Measurements from ENCODE around the gene BAIAP2L2.

Gene BAIAP2L2

DNA sequence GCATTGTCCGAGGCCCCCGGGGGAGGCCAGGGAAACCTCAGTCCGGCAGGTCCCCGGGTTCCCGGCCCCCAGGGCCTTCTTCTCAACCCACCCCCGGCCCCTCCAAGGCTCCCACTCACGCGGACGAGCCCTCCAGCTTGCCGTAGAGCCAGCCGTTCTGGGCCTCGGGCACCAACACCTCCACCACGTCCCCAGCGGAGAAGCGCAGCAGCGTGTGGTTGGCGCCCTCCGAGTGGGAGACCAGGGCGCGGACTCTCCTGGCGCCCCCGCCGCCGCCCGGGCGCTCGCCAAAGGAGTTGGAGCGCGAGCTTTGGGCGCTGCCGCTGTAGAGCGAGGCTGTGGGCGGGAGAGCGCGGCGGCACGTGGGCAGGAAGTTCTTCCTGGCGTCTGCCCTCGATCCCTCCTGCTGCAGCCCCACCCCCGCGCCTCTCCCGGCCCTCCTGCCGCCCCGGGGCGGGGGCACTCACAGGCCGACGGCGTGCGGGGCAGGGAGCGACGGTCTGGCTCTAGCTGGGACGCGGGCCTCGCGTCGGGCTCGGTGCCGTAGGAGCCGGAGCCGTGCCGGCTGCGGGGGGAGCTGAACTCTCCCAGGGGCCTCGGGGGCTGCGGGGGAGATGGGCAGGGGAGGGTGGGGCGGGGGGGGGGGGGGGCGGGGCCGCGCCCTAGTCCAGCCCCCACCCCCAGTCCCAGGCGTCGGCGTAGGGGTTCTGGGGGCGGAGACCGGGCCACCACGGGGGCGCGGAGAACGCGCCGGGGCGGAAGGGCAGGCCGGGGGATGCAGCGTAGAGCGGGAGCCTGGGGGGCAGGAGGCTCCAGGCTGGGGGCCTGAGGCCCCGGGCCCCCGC, 21.6 kb downstream of the BAIAP2L2 start:
- H3K36me3 ChIP-seq (ENCODE audit: control insufficient read depth in 2 of 2, insufficient read depth in 2 of 2, low read length in 2 of 2): peaks cover 22 to 35% of the 10 kb centered on the region in 2 donors
- H3K9ac ChIP-seq (ENCODE audit: low read depth in 1 of 2, low read length in 2 of 2): no peak overlapping the region
- H3K4me1 ChIP-seq (ENCODE audit: control insufficient read depth in 2 of 2, insufficient read depth in 2 of 2, low read length in 2 of 2): no peaks in the 10 kb centered on the region
- H3K27me3 ChIP-seq (ENCODE audit: control insufficient read depth in 2 of 2, insufficient read depth in 2 of 2, low read length in 2 of 2): no peaks in the 10 kb centered on the region
- H3K9me3 ChIP-seq (ENCODE audit: control insufficient read depth in 2 of 2, low read length in 2 of 2): no peaks in the 10 kb centered on the region
- no peak overlapping the region for H3K27ac ChIP-seq (ENCODE audit: low read depth in 2 of 2, low read length in 2 of 2)
- no peak overlapping the region for H3K4me3 ChIP-seq (ENCODE audit: low read length in 2 of 2)

DNA sequence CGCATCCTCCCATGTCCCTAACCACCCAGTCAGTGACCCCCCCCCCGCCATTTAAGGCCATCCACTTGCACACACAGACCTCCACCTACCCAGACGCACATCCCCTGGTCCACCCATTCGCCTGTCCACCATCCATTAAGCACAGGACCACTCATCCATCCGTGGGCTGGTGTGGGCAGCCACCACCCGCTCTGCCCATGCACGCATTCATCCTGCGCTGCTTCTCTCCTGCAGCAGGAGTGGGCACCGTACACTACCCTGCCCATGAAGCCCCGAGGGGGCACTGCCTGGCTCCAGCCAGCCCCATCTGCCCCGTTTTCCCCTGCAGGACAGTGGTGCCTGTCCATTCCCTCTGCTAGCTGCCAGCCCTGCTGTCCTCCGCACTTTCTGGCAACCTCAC, 22.6 kb downstream of the BAIAP2L2 start:
- Histone ChIP-seq H3K4me3 (ENCODE audit: low read length in 2 of 2) (no peak overlapping the region), H3K9me3 (ENCODE audit: control insufficient read depth in 2 of 2, low read length in 2 of 2) (no peaks in the 10 kb centered on the region), H3K27ac (ENCODE audit: low read depth in 2 of 2, low read length in 2 of 2) (no peak overlapping the region), H3K27me3 (ENCODE audit: control insufficient read depth in 2 of 2, insufficient read depth in 2 of 2, low read length in 2 of 2) (peaks cover 0 to 4% of the 10 kb centered on the region in 2 donors), H3K9ac (ENCODE audit: low read depth in 1 of 2, low read length in 2 of 2) (no peak overlapping the region), H3K36me3 (ENCODE audit: control insufficient read depth in 2 of 2, insufficient read depth in 2 of 2, low read length in 2 of 2) (peaks cover 15 to 29% of the 10 kb centered on the region in 2 donors), H3K4me1 (ENCODE audit: control insufficient read depth in 2 of 2, insufficient read depth in 2 of 2, low read length in 2 of 2) (peaks cover 0 to 1% of the 10 kb centered on the region in 2 donors)

DNA sequence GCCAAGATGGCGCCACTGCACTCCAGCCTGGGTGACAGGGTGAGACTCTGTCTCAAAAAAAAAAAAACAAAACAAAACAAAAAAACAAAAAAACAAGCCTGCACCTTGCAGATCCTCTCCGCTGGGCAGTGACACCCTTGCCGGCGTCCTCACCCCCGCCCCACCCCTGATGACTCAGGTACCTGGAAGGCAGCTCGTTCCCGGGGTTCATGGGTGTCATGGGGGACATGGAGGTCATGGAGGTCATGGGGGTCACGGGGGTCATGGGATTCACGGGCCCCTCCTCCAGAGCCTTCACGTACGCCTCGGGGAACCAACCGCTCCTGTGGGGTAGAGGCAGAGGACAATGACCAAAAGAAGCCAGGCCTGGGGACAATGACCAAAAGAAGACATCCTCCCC, 23.5 kb downstream of the BAIAP2L2 start:
- peaks cover under 1 to 9% of the 10 kb centered on the region in 2 donors for H3K27me3 ChIP-seq (ENCODE audit: control insufficient read depth in 2 of 2, insufficient read depth in 2 of 2, low read length in 2 of 2)
- H3K36me3 ChIP-seq (ENCODE audit: control insufficient read depth in 2 of 2, insufficient read depth in 2 of 2, low read length in 2 of 2): peaks cover 13 to 24% of the 10 kb centered on the region in 2 donors
- no peak overlapping the region for H3K4me3 ChIP-seq (ENCODE audit: low read length in 2 of 2)
- peaks cover 2 to 3% of the 10 kb centered on the region in 2 donors for H3K4me1 ChIP-seq (ENCODE audit: control insufficient read depth in 2 of 2, insufficient read depth in 2 of 2, low read length in 2 of 2)
- H3K9ac ChIP-seq (ENCODE audit: low read depth in 1 of 2, low read length in 2 of 2): no peak overlapping the region
- H3K27ac ChIP-seq (ENCODE audit: low read depth in 2 of 2, low read length in 2 of 2): no peak overlapping the region
- H3K9me3 ChIP-seq (ENCODE audit: control insufficient read depth in 2 of 2, low read length in 2 of 2): no peaks in the 10 kb centered on the region

DNA sequence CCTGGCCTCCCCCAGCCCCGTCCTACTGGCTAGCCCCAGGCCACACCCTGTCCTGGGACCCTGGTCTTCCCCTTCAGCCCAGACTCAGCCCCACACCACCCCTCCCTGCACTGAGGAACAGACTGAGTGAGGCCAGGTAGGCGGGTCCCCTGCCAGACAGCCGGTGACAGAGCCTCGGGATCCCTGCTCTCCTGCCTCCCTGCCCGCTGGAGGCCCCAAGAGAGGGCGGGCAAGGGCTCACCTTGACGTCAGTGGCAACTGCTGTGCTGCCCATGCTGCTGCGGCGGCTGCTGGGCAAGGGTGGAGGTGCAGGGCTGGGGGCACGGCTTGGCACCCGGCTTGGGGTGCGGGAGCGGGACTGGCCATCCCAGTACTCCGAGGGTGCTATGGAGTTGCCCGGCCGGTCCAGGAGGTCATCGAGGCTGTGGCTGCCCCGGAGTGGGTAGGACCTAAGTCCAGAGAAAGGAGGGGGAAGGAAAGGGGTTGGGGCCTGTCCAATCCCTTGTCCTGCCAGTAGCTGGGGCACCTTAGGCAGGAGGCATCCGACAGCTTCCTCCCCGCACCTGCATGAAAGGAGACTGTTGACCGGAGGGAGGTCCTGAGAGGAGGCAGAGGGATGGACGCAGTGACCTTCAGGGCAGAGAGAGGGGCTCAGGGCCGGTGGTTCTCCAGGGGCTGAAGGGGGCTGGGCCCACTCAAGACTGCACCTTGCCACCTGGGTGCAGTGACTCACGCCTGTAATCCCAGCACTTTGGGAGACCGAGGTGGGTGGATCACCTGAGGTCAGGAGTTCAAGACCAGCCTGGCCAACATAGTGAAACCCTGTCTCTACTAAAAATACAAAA, 24.3 kb downstream of the BAIAP2L2 start:
- peaks cover 7 to 10% of the 10 kb centered on the region in 2 donors for H3K4me1 ChIP-seq (ENCODE audit: control insufficient read depth in 2 of 2, insufficient read depth in 2 of 2, low read length in 2 of 2)
- peaks cover 6 to 12% of the 10 kb centered on the region in 2 donors for H3K27me3 ChIP-seq (ENCODE audit: control insufficient read depth in 2 of 2, insufficient read depth in 2 of 2, low read length in 2 of 2)
- H3K9me3 ChIP-seq (ENCODE audit: control insufficient read depth in 2 of 2, low read length in 2 of 2): no peaks in the 10 kb centered on the region
- no peak overlapping the region for H3K27ac ChIP-seq (ENCODE audit: low read depth in 2 of 2, low read length in 2 of 2)
- peaks cover 13 to 21% of the 10 kb centered on the region in 2 donors for H3K36me3 ChIP-seq (ENCODE audit: control insufficient read depth in 2 of 2, insufficient read depth in 2 of 2, low read length in 2 of 2)
- no peak overlapping the region for H3K4me3 ChIP-seq (ENCODE audit: low read length in 2 of 2)
- no peak overlapping the region for H3K9ac ChIP-seq (ENCODE audit: low read depth in 1 of 2, low read length in 2 of 2)

DNA sequence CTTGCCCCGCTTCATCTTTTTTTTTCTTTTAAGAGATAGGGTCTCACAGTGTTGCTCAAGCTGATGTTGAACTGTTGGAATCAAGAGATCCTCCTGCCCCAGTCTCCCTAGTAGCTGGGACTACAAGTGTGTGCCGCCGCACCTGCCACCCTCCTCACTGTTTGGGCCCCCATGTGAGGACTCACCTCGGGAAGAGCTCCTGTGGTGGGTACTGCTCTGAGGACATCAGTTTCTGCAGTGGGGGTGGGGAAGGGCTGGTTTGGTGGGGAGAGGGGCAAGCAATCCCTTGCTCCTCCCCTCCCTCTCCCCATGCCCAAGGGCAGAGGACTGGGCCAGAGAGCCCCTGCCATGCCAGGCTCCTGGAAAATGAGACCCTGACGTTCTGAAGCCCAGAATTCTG, 25.0 kb downstream of the BAIAP2L2 start:
- peaks cover 12 to 20% of the 10 kb centered on the region in 2 donors for H3K36me3 ChIP-seq (ENCODE audit: control insufficient read depth in 2 of 2, insufficient read depth in 2 of 2, low read length in 2 of 2)
- no peak overlapping the region for H3K9ac ChIP-seq (ENCODE audit: low read depth in 1 of 2, low read length in 2 of 2)
- no peaks in the 10 kb centered on the region for H3K9me3 ChIP-seq (ENCODE audit: control insufficient read depth in 2 of 2, low read length in 2 of 2)
- no peak overlapping the region for H3K4me3 ChIP-seq (ENCODE audit: low read length in 2 of 2)
- no peak overlapping the region for H3K27ac ChIP-seq (ENCODE audit: low read depth in 2 of 2, low read length in 2 of 2)
- peaks cover 10 to 15% of the 10 kb centered on the region in 2 donors for H3K4me1 ChIP-seq (ENCODE audit: control insufficient read depth in 2 of 2, insufficient read depth in 2 of 2, low read length in 2 of 2)
- H3K27me3 ChIP-seq (ENCODE audit: control insufficient read depth in 2 of 2, insufficient read depth in 2 of 2, low read length in 2 of 2): peaks cover 6 to 12% of the 10 kb centered on the region in 2 donors

DNA sequence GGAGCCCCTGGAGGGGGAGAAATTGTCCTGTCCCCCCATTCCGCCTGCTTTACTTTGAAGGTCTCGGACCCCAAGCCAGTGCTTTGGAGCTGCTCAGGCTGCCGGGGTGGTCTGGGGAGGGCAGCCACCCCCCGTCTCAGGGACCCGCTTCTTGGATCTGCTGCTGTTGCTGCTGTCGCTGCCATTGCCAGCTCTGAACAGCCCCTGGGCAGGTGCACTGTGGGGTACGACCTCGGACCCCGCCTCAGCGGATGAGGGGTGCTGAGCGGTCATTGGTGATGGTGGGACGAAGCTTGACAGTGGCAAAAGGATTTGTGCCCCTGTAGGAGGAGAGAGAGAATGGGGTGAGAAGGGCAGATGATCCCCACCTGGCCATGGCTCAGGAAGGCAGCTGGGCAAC, 25.4 kb downstream of the BAIAP2L2 start:
- no peak overlapping the region for H3K9ac ChIP-seq (ENCODE audit: low read depth in 1 of 2, low read length in 2 of 2)
- peaks cover 6 to 12% of the 10 kb centered on the region in 2 donors for H3K27me3 ChIP-seq (ENCODE audit: control insufficient read depth in 2 of 2, insufficient read depth in 2 of 2, low read length in 2 of 2)
- no peak overlapping the region for H3K4me3 ChIP-seq (ENCODE audit: low read length in 2 of 2)

DNA sequence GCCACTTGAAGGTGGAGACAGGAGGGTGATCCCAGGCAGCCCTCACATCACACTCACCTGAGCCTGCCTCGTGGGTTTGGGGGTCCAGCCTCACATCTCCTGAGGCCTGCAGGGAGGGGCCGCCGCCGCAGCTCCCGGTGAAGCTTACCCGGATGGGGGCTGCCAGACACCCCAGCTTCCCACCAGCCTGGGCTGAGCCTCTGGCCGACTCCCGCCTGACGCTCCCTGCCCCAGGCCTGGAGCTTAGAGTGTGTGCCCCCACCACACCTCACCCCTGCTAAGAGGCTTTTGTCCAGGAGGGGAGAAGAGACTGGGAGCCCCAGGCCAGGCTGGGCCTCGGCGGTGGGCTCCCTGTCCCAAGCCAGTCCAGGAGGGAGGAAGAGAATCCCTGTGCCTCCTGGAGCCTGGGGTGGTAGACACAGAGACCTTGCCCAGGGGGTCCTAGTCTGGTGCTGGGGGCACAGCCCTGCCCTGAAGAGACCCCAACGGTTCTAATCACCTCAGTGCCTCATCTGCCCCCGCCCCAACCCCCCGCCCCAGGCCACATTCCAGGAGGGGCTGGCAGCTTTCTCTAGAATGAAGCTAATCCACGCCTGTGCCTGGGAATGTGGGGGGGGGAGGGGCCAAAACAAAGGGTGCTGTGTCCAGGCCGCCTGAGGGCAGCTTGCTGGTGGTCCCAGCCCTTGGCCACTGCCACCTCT, 26.4 kb downstream of the BAIAP2L2 start, which contains the start of gene SLC16A8:
Gene SLC16A8 (minus strand): TSS at position 254 of the 701 bp plus-strand sequence. CDS start 1,311 bp downstream, outside the sequence.
- H3K27ac ChIP-seq (ENCODE audit: low read depth in 2 of 2, low read length in 2 of 2): no peak within 1 kb of the TSS
- H3K4me1 ChIP-seq (ENCODE audit: control insufficient read depth in 2 of 2, insufficient read depth in 2 of 2, low read length in 2 of 2): peaks cover 12 to 15% of the 10 kb centered on the region in 2 donors
- H3K9ac ChIP-seq (ENCODE audit: low read depth in 1 of 2, low read length in 2 of 2): no peak within 1 kb of the TSS
- peaks cover 8 to 17% of the 10 kb centered on the region in 2 donors for H3K36me3 ChIP-seq (ENCODE audit: control insufficient read depth in 2 of 2, insufficient read depth in 2 of 2, low read length in 2 of 2)
- H3K4me3 ChIP-seq (ENCODE audit: low read length in 2 of 2): no peak within 1 kb of the TSS
- H3K9me3 ChIP-seq (ENCODE audit: control insufficient read depth in 2 of 2, low read length in 2 of 2): no peaks in the 10 kb centered on the region
- peaks cover 6 to 12% of the 10 kb centered on the region in 2 donors for H3K27me3 ChIP-seq (ENCODE audit: control insufficient read depth in 2 of 2, insufficient read depth in 2 of 2, low read length in 2 of 2)

More for the DNA sequence above, 25.4 kb downstream of the BAIAP2L2 start:
- Histone ChIP-seq H3K36me3 (ENCODE audit: control insufficient read depth in 2 of 2, insufficient read depth in 2 of 2, low read length in 2 of 2) (peaks cover 8 to 17% of the 10 kb centered on the region in 2 donors), H3K4me1 (ENCODE audit: control insufficient read depth in 2 of 2, insufficient read depth in 2 of 2, low read length in 2 of 2) (peaks cover 12 to 15% of the 10 kb centered on the region in 2 donors), H3K9me3 (ENCODE audit: control insufficient read depth in 2 of 2, low read length in 2 of 2) (no peaks in the 10 kb centered on the region), H3K27ac (ENCODE audit: low read depth in 2 of 2, low read length in 2 of 2) (no peak overlapping the region)

DNA sequence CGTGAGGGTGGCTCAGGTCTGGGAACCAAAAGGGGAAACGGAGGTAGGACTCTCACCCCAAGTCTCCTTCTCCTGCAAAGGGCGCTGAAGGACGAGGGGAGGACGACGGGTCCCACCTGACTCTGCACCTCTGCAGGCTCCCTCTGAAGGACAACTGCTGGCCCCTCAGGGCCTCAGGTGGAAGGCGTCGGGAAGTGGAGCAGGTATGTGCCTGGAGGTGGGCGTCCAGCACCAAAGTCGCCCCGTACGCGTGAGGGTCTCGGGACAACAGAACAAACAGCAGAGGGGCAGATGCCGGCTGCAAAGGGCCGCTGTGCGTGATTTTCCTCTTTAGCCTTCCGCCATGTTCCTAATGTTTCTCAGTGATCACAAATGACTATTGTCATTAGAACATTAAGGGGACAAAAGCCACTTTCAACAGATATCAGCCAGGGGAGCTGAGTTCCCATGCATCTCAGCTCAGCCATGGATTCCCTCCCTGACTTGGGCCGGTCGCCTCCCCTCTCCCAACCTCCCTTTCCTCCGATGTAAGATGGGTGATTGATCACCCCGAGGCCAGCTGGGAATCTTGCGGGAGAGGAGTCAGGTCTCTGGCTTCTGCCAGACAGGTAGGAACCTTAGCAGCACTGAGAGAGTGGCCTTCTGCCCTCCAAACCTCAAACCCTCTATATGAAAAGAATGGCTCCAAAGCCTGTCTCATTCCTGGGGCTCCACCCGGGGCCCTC, 27.3 kb downstream of the BAIAP2L2 start:
- H3K4me3 ChIP-seq (ENCODE audit: low read length in 2 of 2): no peak overlapping the region
- no peaks in the 10 kb centered on the region for H3K9me3 ChIP-seq (ENCODE audit: control insufficient read depth in 2 of 2, low read length in 2 of 2)
- no peak overlapping the region for H3K27ac ChIP-seq (ENCODE audit: low read depth in 2 of 2, low read length in 2 of 2)
- H3K9ac ChIP-seq (ENCODE audit: low read depth in 1 of 2, low read length in 2 of 2): no peak overlapping the region
- peaks cover 6 to 12% of the 10 kb centered on the region in 2 donors for H3K27me3 ChIP-seq (ENCODE audit: control insufficient read depth in 2 of 2, insufficient read depth in 2 of 2, low read length in 2 of 2)
- peaks cover 8 to 17% of the 10 kb centered on the region in 2 donors for H3K36me3 ChIP-seq (ENCODE audit: control insufficient read depth in 2 of 2, insufficient read depth in 2 of 2, low read length in 2 of 2)
- H3K4me1 ChIP-seq (ENCODE audit: control insufficient read depth in 2 of 2, insufficient read depth in 2 of 2, low read length in 2 of 2): peaks cover 12 to 15% of the 10 kb centered on the region in 2 donors
